HL-60 (cell line): ENCODE data around the gene TLR8.

ENCODE experiments used
- GABPA ChIP-seq: IDR thresholded peaks from 2 replicates; pipeline ENCODE4 v1.6.1; 2012; ENCODE audit warnings: low read depth
- POLR2AphosphoS5 ChIP-seq: IDR thresholded peaks from 2 replicates; pipeline ENCODE4 v1.6.1; 2012; ENCODE audit warnings: low read depth
- TF ChIP-seq, protein P1 (sequence below): IDR thresholded peaks from one replicate; pipeline ENCODE4 v1.5.1; 2011; ENCODE audit warnings: low read length, control low read depth, inconsistent platforms; ENCODE audit not compliant: insufficient read depth

DNA sequence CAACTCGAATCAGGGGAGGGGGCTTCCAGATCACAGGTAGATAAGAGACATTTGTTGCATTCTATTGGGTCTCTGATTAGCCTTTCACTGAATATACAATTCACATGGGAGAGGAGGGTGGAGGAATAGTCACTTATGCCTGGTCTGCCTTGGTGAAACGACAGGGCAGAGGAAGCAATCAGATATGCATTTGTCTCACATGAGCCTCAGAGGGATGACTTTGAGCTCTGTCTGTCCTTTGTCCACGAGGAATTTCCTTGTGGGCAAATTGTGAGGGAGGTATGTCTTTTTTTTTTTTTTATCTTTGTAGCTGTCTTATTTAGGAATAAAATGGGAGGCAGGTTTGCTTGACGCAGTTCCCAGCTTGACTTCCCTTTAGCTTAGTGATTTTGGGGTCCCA is 40.0 kb downstream of the TLR8 start:
- TF ChIP-seq, protein P1, sequence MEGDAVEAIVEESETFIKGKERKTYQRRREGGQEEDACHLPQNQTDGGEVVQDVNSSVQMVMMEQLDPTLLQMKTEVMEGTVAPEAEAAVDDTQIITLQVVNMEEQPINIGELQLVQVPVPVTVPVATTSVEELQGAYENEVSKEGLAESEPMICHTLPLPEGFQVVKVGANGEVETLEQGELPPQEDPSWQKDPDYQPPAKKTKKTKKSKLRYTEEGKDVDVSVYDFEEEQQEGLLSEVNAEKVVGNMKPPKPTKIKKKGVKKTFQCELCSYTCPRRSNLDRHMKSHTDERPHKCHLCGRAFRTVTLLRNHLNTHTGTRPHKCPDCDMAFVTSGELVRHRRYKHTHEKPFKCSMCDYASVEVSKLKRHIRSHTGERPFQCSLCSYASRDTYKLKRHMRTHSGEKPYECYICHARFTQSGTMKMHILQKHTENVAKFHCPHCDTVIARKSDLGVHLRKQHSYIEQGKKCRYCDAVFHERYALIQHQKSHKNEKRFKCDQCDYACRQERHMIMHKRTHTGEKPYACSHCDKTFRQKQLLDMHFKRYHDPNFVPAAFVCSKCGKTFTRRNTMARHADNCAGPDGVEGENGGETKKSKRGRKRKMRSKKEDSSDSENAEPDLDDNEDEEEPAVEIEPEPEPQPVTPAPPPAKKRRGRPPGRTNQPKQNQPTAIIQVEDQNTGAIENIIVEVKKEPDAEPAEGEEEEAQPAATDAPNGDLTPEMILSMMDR: no peak
- TF ChIP-seq POLR2AphosphoS5 (no peak), GABPA (no peak)
